Measurements from ENCODE around the gene TLR8. TPM values are rescaled to one million over a fixed set of nuclear protein-coding genes. Genes with fewer than 3 reads are reported as not detected.

TLR8 gene
- total and polyA plus RNA-seq, 10 of the 15 experiments (the other 5 are each of a cell fraction or from before 2014, with no cell fraction given): 0.04 TPM; not detected in 9

- no peak for TF ChIP-seq RFX5 (IDR thresholded peaks at IDR 0.05; ENCODE audit: low read depth, low read length)
- no peak for TF ChIP-seq USF2 (IDR thresholded peaks at IDR 0.05; ENCODE audit: borderline replicate concordance, low read depth, low read length)
- no peak for TF ChIP-seq ZNF24 (IDR thresholded peaks at IDR 0.05)
- TF ChIP-seq ZBTB4 (CRISPR knock-in tag; IDR thresholded peaks at IDR 0.05): no peak
- no peak for TF ChIP-seq TCF12 (IDR thresholded peaks at IDR 0.05; ENCODE audit: low read depth, low read length)
- TF ChIP-seq POLR2AphosphoS2 (IDR thresholded peaks at IDR 0.05; ENCODE audit: low read depth, low read length): no peak
- no peak for TF ChIP-seq ZBTB40 (IDR thresholded peaks at IDR 0.05; ENCODE audit: borderline replicate concordance)
- TF ChIP-seq PAX8 (IDR thresholded peaks at IDR 0.05): no peak
Observed at GRCh38 chrX:12911122-12911470, 4.7 kb downstream of the TLR8 start (continued).
